Gastrocnemius medialis (tissue), 4 donors: ENCODE data around the gene KMT2A. TPM values are rescaled to one million over a fixed set of nuclear protein-coding genes. Genes with fewer than 3 reads are reported as not detected.
"Not testable (repeated sequence)": the region's sequence is repeated elsewhere in the genome, so short reads cannot be mapped to it uniquely, and the experiment has no call there.

Experiments
- ATAC-seq, 2 donors: fragments of 150-250 bp; one replicate each; pipeline ENCODE4 v1.9.1; 2016
- DNase-seq, 2 donors: peaks; one replicate each; pipeline ENCODE4 v3.0.0-alpha.2; 2019
- H3K27ac ChIP-seq, 4 donors: fragments of 200-600 bp; sonication (generic); 1 replicate in 1 of 4; 2 replicates in 3 of 4; pipeline ENCODE4 v1.5.1; 2016 to 2018; ENCODE audit warnings: mild to moderate bottlenecking in 2 of 4, moderate library complexity in 1 of 4
- H3K27me3 ChIP-seq, 3 donors: fragments of 200-600 bp; sonication (generic) in 2 of 3; 1 replicate in 1 of 3; 2 replicates in 2 of 3; pipeline versions ENCODE4 v1.5.1 to v1.6.0; 2016 to 2019; ENCODE audit warnings: mild to moderate bottlenecking in 1 of 3, moderate library complexity in 1 of 3
- H3K36me3 ChIP-seq, 2 donors: fragments of 200-600 bp; sonication (generic) in 1 of 2; one replicate each; pipeline ENCODE4 v1.5.1; 2017 to 2018
- H3K4me1 ChIP-seq, 2 donors: fragments of 200-600 bp; sonication (generic) in 1 of 2; one replicate each; pipeline ENCODE4 v1.5.1; 2016 to 2017; ENCODE audit warnings: mild to moderate bottlenecking in 2 of 2
- H3K4me3 ChIP-seq, 4 donors: fragments of 200-600 bp; sonication (generic) in 3 of 4; 1 replicate in 1 of 4; 2 replicates in 3 of 4; pipeline ENCODE4 v1.5.1; 2016 to 2019; ENCODE audit warnings: mild to moderate bottlenecking in 2 of 4
- H3K9me3 ChIP-seq, 3 donors: fragments of 200-600 bp; sonication (generic) in 2 of 3; 1 replicate in 1 of 3; 2 replicates in 2 of 3; pipeline ENCODE4 v1.5.1; 2016 to 2019
- CTCF ChIP-seq, 5 experiments: fragments of 450-650 bp in 3 of 5; fragments of 200-600 bp in 2 of 5; sonication (generic) in 2 of 5; IDR thresholded peaks in 4 of 5; conservative IDR thresholded peaks in 1 of 5; 1 replicate in 4 of 5; 2 replicates in 1 of 5; pipeline ENCODE4 v1.5.1; 2016 to 2019; ENCODE audit warnings: antibody characterized with exemption in 5 of 5, mild to moderate bottlenecking in 3 of 5, moderate library complexity in 3 of 5
- POLR2A ChIP-seq, 2 donors: fragments of 450-650 bp; IDR thresholded peaks; one replicate each; pipeline ENCODE4 v1.6.1; 2017; ENCODE audit warnings: antibody characterized with exemption in 2 of 2, mild to moderate bottlenecking in 2 of 2, moderate library complexity in 2 of 2
- in situ Hi-C, 4 donors: fragments of 200-750 bp; cut with MboI; loops; one replicate each; pipeline versions ENCODE4 v1.15.0 to v1.8.0; 2017; ENCODE audit warnings: low sequenced_read_pairs in 4 of 4
- intact Hi-C: fragments of 100-400 bp; cut with DNase I; formaldehyde crosslinking; loops from one replicate; pipeline ENCODE4 v1.15.1; 2023; ENCODE audit warnings: low total_unique reads
- total RNA-seq, 4 donors: library from RNA; depleted of rRNA; stranded (reverse); fragments of >200 nt; gene quantifications; one replicate each; pipeline versions ENCODE4 v1.1.0 to v1.2.3, GENCODE V29; 2016

KMT2A gene
- total RNA-seq, 4 donors from 2014 or later, result 24.3 to 55.6 (median 27.9) TPM

- in situ Hi-C loops, result no loop called here
- intact Hi-C loops, result no loop called here
- no peak overlapping the region for H3K4me3 ChIP-seq
- H3K36me3 ChIP-seq, result peaks cover 0 to 36% of the 10 kb centered on the region in 2 donors
- no peak for DNase-seq
- TF ChIP-seq CTCF (IDR thresholded peaks at IDR 0.05 in 4 of 5, conservative IDR thresholded peaks at IDR 0.05 in 1 of 5) (no peak), POLR2A (IDR thresholded peaks at IDR 0.05) (no peak)
- no peak overlapping the region for H3K27ac ChIP-seq
- peaks cover 0 to 13% of the 10 kb centered on the region in 2 donors for H3K4me1 ChIP-seq
- no peaks in the 10 kb centered on the region for H3K9me3 ChIP-seq
- no peak for ATAC-seq
- H3K27me3 ChIP-seq, result no peaks in the 10 kb centered on the region
These were observed 37.2 kb downstream of the KMT2A start for GRCh38 chr11:118473537-118473936.

- H3K9me3 ChIP-seq, result no peaks in the 10 kb centered on the region
- H3K36me3 ChIP-seq, result peaks cover 2 to 62% of the 10 kb centered on the region in 2 donors
- no peaks in the 10 kb centered on the region for H3K27me3 ChIP-seq
- intact Hi-C loops (no loop called here), in situ Hi-C loops (loop anchor here in 1 of 4 donors (25.0 kb wide), 2 partner anchors 89 to 289 kb away; partner anchors contain the start of gene SCN2B)
- no peak overlapping the region for H3K27ac ChIP-seq
- H3K4me3 ChIP-seq, result no peak overlapping the region
- DNase-seq (no peak), ATAC-seq (no peak)
- TF ChIP-seq POLR2A (IDR thresholded peaks at IDR 0.05) (no peak), CTCF (IDR thresholded peaks at IDR 0.05 in 4 of 5, conservative IDR thresholded peaks at IDR 0.05 in 1 of 5) (no peak)
- H3K4me1 ChIP-seq, result no peaks in the 10 kb centered on the region
These were observed 40.4 kb downstream of the KMT2A start for GRCh38 chr11:118476676-118477075.

- not testable (repeated sequence) for H3K4me3 ChIP-seq, ATAC-seq, H3K9me3 ChIP-seq, DNase-seq, H3K27ac ChIP-seq, H3K4me1 ChIP-seq, H3K27me3 ChIP-seq
- peaks cover 6 to 91% of the 10 kb centered on the region in 2 donors for H3K36me3 ChIP-seq
- in situ Hi-C loops (loop anchor here in 2 of 4 donors (10.0 to 25.0 kb wide), 3 partner anchors 94 to 336 kb away; partner anchors contain the start of gene SCN2B (in 1 of the 2)), intact Hi-C loops (loop anchor here (10.0 kb wide), 1 partner anchor 186 kb away; no protein-coding TSS in a partner anchor)
These were observed 44.9 kb downstream of the KMT2A start for GRCh38 chr11:118481238-118481637.

DNA sequence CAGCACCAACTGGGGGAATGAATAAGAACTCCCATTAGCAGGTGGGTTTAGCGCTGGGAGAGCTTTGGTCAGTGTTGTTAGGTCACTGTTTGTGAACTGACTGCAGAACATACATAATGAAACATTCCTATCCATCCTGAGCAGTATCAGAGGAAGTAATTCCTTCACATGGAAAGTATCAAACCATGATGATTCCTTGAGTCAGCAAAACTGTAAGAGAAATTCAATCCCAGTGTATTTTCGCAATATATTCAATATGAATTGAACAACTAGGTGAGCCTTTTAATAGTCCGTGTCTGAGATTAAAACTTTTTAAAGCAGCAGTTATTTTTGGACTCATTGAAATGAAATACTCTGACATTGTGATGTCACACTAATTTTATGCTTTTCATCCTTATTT lies 48.1 kb downstream of the KMT2A start:
- TF ChIP-seq POLR2A (IDR thresholded peaks at IDR 0.05) (no peak), CTCF (IDR thresholded peaks at IDR 0.05 in 4 of 5, conservative IDR thresholded peaks at IDR 0.05 in 1 of 5) (no peak)
- in situ Hi-C loops (loop anchor here in 2 of 4 donors (10.0 to 25.0 kb wide), 3 partner anchors 97 to 340 kb away; partner anchors contain the start of gene SCN2B (in 1 of the 2)), intact Hi-C loops (loop anchor here (10.0 kb wide), 1 partner anchor 190 kb away; no protein-coding TSS in a partner anchor)
- DNase-seq, result no peak
- ATAC-seq, result no peak
- Histone ChIP-seq H3K36me3 (peaks cover 6 to 80% of the 10 kb centered on the region in 2 donors), H3K4me1 (no peaks in the 10 kb centered on the region), H3K27ac (no peak overlapping the region), H3K4me3 (no peak overlapping the region), H3K9me3 (no peaks in the 10 kb centered on the region), H3K27me3 (no peaks in the 10 kb centered on the region)

DNA sequence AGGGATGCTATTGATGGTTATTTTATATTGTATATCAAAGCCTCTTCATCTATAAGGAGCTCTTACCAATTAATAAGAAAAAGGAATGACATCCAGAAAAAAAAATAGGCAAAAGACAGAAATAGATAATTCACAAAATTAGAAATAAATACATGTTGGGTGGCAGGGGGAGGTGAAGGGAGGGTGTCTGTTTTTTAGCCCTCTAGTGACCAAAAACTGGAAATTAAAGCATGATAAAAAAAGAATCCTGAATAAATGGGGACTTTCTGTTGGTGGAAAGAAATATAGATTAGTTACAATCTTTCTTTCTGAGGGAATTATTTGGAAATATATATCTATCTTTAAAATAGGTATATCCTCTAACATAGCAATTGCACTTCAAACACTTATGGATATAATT lies 49.0 kb downstream of the KMT2A start:
- no peak overlapping the region for H3K4me3 ChIP-seq
- no peaks in the 10 kb centered on the region for H3K27me3 ChIP-seq
- no peaks in the 10 kb centered on the region for H3K4me1 ChIP-seq
- intact Hi-C loops, result loop anchor here (5.0 to 10.0 kb wide), 2 partner anchors 113 to 190 kb away; no protein-coding TSS in a partner anchor
- no peak for DNase-seq
- peaks cover 8 to 80% of the 10 kb centered on the region in 2 donors for H3K36me3 ChIP-seq
- in situ Hi-C loops, result loop anchor here in 3 of 4 donors (5.0 to 25.0 kb wide), 4 partner anchors 98 to 340 kb away; partner anchors contain the start of gene SCN2B (in 1 of the 3)
- no peak for ATAC-seq
- no peak overlapping the region for H3K27ac ChIP-seq
- H3K9me3 ChIP-seq, result no peaks in the 10 kb centered on the region
- no peak for TF ChIP-seq POLR2A (IDR thresholded peaks at IDR 0.05)
- TF ChIP-seq CTCF (IDR thresholded peaks at IDR 0.05 in 4 of 5, conservative IDR thresholded peaks at IDR 0.05 in 1 of 5), result no peak
